Stimulated activated CD4-positive, alpha-beta T cell treated with anti-CD3 and anti-CD28 coated beads, Interleukin-12 subunit alpha, Interleukin-12 subunit beta, amount 100 ng/mL, for 48 hours (primary cell): ENCODE results near the gene PRDM2.
"Not testable (repeated sequence)": the region's sequence is repeated elsewhere in the genome, so short reads cannot be mapped to it uniquely, and the experiment has no call there.

Source experiments
- DNase-seq, 3 donors: peaks; one replicate each; pipeline ENCODE4 v3.0.0-alpha.2; 2020; ENCODE audit warnings: low read depth in 2 of 3, low spot score in 1 of 3

PRDM2 gene, protein sequence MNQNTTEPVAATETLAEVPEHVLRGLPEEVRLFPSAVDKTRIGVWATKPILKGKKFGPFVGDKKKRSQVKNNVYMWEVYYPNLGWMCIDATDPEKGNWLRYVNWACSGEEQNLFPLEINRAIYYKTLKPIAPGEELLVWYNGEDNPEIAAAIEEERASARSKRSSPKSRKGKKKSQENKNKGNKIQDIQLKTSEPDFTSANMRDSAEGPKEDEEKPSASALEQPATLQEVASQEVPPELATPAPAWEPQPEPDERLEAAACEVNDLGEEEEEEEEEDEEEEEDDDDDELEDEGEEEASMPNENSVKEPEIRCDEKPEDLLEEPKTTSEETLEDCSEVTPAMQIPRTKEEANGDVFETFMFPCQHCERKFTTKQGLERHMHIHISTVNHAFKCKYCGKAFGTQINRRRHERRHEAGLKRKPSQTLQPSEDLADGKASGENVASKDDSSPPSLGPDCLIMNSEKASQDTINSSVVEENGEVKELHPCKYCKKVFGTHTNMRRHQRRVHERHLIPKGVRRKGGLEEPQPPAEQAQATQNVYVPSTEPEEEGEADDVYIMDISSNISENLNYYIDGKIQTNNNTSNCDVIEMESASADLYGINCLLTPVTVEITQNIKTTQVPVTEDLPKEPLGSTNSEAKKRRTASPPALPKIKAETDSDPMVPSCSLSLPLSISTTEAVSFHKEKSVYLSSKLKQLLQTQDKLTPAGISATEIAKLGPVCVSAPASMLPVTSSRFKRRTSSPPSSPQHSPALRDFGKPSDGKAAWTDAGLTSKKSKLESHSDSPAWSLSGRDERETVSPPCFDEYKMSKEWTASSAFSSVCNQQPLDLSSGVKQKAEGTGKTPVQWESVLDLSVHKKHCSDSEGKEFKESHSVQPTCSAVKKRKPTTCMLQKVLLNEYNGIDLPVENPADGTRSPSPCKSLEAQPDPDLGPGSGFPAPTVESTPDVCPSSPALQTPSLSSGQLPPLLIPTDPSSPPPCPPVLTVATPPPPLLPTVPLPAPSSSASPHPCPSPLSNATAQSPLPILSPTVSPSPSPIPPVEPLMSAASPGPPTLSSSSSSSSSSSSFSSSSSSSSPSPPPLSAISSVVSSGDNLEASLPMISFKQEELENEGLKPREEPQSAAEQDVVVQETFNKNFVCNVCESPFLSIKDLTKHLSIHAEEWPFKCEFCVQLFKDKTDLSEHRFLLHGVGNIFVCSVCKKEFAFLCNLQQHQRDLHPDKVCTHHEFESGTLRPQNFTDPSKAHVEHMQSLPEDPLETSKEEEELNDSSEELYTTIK (N-terminal part only)

DNA sequence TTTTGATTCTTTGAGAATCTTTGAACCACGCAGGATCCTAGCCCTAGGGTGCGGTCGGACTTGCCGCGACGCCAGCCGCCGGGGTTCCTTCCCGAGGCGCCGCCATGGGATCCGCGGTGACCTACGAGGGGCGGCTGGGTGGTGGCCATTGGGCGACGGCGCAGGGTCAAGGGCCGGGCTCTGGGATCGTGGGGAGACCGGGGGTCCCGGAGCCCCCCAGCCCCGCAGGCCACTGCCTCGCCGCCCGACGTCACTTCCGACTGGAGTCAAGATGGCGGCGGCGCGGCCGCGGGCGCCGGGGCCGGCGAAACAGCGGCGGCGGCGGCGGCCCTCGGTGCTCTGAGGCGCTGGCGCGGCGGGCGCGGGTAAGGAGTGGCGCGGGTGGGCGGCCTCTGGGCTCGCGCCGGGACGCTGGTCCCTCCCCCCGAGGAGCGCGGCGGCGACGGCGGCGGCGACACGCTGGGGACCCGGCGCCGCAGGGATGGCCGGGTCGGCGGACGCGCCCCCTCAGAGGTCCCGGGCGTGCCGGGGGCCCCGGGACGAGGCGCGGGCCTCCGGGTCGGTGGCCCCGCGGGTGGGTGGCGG lies at the start of gene PRDM2:
PRDM2 (plus strand) TSS at position 253 of the 585 bp plus-strand sequence. CDS start 15,418 bp downstream, outside the sequence.
- peak; percentile 20 to 49 (median 28) for DNase-seq

DNA sequence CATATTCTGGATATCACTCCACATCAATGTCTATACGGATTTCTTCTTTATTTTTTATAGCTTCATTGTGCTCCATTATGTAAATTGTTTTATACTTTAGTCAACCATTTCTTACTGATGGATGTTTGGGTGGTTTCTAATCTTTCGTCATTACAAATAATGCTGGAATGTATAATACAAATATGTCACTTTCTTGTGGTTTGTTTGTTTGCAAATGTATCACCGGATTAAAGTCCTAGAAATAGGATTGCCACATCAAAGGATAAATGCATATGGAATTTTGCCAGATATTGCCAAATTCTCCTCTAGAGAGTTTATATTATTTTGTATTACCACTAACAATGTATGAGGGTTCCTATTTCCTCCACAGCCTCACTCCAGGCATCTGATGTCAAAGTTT lies 48.7 kb upstream of the PRDM2 start:
- DNase-seq = no peak

DNA sequence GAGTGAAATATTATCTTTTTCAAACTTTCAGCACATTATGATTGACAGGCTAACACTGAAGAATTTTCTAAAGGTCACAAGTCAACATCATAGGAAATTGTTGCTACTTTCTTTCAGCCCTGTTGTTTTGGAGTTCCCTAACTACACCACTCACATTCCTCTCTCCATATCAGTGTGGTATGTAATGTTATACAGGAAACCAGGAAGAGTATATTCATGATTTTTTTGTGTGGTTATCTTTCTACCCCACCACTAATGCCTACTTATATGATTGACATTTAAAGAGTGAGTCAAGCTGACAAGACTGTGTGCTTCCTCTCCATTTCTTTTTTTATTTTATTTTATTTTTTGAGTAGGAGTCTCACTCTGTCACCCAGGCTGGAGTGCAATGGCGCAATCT lies 47.8 kb upstream of the PRDM2 start:
- DNase-seq = no peak

DNA sequence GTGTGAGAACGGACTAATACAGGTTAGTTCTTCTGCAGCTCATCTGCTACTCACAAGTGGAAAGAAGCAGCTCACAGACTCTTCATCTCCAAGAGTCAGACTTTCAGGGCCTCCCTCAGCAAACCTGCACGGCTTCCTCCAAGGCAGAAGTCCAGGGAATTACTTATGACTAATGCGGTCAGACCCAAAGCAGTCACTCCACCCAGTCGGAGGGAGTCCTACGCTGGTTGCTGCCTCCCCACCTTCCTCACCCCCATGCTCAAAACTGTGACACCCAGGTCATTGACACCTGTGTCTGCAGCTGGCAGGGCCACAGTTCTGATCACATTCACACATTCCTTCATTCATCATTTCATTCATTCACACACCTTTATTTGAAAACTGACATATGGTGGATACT lies 38.4 kb upstream of the PRDM2 start:
- no peak for DNase-seq

DNA sequence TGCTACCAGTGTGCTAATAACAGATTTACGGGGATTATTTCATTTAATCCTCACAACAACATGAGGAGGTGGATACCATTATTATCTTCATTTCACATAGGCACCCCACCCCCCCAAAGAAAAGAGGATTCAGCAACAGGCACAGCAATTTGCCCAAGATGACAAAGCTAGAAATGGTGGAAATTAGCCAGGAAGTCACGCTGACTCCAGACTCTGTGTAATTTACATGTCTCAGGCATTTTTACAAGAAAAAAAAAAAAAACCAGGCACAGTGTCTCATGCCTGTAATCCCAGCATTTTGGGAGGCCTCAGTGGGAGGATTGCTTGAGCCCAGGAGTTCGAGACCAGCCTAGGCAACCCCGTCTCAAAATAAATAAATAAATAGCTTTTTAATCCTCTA lies 37.5 kb upstream of the PRDM2 start:
- no peak for DNase-seq

DNA sequence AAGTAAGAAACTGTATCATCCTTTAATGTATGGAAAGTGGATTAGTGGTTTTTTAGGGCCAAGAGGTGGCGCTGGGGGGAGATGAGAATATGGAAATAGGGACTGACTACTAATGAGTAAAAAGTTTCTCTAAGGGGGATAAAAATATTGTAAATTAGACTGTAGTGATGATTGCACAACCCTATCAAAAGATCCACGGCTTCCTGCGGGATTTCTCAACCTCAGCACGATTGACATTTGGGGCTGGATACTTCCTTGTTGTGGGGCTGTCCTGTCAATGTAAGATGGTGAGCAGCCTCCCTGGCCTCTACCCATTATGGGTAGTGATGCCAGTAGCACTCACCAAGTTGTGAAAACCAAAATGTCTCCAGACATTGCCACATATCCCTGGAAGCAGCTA lies 36.0 kb upstream of the PRDM2 start:
- no peak for DNase-seq

DNA sequence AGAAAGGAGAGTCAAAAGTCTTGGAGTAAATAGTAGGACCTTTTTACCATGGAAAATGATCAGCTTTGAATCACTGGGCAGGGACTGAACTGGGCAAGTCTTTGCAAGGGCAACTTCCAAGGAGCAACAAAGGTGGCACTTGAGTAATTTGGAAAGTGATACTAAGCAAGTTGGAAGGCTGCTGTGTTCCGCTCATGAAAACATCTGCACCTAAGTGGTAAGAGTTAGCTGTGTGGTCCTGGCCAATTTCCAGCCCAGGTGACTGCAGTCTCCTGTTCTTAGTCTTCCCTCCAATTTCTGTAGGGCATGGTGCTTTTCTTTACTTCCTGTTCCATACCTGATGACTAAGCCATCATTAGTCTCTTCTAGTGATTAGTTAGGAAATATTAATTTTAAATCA lies 35.5 kb upstream of the PRDM2 start:
- DNase-seq = no peak

DNA sequence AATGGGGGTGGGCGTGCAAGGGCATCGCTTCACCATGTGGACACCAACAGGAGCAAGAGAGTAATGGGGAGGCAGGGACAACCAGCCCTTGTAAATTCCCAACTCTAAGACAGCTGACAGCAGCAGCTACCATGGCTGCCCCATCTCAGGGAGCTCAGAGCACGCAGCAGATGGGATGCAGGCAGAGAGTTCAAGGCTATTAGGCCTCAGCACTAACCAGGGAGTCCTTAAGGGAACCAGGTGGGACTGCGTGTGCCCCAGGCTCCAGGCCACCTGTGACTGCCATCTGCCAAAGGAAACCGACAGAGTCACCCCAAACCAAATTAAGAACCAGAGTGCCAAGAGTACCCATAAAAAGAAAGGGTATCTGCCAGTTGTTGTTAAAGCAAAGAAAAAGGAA lies 33.7 kb upstream of the PRDM2 start:
- DNase-seq = no peak

DNA sequence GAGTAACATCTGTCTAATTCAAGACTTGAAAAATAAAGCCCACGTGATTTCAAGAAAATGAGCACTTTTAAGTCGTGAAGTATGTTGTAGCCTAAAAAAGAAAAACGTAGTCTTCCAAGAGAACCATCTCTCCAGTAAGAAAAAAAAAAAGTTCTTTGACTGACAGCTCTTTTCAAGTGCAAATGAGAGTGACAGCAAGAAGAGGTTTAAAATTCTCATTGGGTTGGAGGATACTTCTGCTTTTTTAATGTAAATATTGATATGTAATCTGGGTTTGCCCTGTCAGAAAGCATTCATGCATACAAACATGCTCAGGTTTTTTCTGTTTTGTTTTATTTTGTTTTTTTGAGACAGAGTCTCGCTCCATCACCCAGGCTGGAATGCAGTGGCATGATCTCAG lies 32.3 kb upstream of the PRDM2 start:
- DNase-seq = no peak

DNA sequence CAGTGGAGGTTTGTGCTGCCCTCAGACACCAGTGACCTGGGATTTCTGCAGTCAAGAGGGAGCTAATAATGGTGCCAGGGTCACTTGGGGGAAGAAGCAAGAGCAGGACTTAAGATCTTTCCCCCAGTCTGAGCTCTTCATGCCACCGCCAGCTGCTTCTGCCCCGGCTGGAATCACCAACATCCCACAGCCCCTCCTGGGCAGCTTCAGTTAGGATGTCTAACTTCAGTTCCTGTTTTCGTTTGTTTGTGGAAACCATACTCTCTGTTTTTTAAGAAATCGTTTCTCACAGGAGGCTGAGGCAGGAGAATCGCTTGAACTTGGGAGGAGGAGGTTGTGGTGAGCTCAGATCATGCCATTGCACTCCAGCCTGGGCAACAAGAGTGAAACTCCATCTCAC lies 25.6 kb upstream of the PRDM2 start:
- no peak for DNase-seq

DNA sequence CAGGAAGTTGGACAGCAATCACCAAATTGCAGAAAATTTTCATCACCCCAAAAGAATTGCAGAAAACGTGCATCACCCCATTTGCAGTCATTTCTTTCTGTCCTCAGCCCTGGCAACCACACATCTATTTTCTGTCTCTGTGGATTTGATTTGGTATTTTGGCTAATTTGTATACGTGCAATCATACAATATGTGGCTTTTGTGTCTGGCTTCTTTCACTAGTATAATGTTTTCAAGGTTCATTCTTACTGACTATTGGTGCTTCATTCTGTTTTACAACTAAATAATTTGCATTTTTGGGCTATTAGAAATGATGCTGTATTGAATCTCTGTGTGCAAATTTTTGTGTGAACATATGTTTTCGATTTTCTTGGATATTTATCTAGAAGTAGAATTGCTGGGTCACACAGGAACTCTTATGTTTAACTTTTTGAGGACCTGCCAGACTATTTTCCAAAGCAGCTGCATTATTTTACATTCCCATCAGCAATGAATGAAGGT lies 24.8 kb upstream of the PRDM2 start:
- DNase-seq = no peak

DNA sequence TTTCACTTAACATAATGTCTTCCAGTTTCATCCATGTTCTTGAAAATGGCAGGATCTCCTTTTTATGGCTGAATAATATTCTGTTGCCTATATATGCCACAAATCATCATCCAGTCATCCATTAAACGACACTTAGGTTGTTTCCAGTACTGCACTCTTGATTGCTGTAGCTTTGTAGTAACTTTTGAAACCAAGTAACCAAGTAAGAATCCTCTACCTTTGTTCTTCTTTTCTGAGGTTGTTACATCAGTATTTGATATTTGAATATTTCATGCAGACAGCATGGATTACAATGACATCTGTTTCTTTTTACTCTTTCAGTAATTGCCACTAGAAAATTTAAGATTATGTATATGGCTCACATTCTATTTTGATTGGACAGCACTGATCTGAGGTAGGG lies 22.1 kb upstream of the PRDM2 start:
- no peak for DNase-seq

DNA sequence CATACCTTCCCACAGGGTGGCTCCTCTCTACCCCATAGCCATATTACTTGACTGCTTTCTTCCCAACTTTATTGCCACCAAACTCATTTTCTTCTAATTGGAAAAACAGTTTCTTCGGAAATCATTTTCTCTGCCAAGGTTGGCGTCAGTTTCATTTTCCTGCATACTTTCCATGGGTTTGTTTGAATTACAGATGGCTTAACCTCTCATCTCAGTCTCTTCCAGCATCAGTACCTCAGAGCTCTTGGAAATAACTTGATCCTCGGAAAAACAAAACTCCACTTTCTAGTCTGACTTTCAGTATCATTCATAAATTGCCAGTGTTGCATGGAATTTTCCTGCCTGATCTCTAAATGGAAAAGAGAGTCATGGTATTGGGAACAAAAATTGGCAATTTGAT lies 20.3 kb upstream of the PRDM2 start:
- no peak for DNase-seq

DNA sequence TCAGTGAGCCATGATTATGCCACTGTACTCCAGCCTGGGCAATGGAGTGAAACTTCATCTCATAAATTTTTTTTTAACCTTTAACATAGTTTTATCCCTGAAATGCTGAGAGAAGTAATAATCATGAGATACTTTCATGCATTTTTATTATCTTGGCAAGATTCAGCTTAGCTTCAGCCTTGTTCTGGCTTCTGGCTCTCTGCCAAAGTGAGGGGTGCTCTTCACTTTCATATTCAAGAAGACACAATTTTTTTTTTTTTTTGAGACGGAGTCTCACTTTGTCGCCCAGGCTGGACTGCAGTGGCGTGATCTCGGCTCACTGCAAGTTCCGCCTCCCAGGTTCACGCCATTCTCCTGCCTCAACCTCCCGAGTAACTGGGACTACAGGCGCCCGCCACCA lies 19.4 kb upstream of the PRDM2 start:
- not testable (repeated sequence) for DNase-seq

DNA sequence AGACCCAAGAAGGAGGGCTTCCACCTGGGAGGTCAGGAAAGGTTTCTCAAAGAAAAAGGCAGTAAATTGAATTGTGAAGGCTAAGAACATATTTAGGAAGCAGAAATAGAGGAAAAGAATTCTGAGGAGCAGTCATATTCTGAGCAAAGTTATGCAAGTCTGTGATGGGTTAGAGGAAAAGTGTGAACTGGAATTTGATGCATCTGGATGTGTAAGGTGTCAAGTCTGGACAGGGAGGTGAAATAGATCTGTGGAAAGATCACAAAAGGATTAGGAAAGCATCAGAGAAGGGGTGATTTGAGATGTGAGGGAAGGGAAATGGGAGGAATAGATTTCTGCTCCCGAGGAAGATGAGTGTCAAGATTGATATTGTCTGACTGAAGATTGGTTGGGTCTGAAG lies 18.1 kb upstream of the PRDM2 start:
- no peak for DNase-seq

DNA sequence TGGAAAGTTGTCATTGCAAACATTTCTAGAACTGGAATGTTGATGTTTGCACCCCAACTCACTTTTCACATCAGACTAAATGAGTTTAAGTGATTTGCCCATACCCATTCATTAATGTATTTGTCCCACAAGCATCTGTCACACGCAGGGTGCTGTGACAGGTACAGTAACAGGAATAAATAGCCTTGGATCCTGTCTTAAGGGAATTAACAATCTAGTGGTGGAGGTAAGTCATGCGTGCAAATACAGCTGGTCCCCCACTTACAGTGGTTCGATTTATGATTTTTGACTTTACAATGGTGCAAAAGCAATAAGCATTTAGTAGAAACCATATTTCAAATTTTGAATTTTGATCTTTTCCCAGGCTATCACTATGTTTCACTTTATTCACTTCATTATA lies 17.5 kb upstream of the PRDM2 start:
- DNase-seq = no peak

DNA sequence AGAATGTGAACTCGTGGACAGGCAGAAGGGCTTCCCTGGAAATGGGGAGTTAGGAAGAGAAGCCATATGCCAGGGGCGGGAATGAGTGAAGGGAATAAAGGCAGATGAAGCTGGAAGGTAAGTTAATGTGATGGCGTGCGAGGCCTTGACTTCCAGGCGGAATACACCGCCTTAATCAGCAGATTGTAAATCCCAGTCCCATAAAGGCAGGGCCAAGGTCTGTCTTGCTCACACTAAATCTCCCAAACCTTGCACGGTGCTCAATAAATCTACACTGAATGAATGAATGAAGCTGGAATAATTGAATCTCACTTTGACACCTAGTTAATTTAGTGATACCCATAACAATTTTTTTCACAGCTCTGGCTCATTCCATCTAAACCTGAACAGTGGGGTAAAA lies 16.8 kb upstream of the PRDM2 start:
- no peak for DNase-seq

DNA sequence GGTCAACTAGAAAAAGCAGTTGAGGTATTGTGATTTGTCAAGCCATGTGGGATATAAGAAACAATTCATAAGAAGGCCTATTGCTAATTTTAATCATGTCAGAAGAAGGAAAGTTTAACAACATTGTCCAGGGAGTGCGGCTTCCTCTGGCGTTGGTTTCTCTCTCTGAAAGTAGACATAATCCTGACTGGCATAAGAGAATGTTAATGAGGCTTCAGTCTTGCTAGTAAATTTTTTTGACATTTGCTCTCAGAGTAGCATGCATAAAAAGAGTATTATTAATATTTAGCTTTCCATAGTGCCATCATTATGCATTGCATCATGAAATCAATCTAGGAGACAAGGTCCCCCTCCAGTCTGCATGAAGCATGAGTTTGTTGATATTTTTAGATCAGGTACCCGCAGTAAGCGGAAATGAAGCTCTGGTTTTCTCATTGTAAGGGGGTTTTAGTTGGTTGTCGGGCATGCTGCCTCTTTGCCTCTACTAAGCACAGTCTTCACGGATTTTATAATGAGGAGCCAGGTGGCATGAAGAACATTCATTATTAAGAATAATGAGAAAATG lies 12.8 kb upstream of the PRDM2 start:
- no peak for DNase-seq

DNA sequence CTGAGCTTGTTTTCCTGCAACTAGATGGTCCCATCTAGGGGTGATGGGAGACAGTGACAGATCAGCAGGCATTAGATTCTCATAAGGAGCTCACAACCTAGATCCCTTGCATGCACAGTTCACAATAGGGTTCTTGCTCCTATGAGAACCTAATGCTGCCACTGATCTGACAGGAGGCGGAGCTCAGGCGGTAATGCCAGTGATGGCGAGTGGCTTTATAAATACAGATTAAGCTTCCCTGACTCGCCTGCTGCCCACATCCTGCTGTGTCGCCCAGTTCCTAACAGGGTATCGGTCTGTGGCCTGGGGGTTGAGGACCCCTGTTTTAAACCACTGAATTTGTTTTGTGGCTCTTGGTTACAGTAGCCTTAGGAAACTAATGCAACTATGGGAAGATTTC lies 6.9 kb upstream of the PRDM2 start:
- DNase-seq = not testable (repeated sequence)

DNA sequence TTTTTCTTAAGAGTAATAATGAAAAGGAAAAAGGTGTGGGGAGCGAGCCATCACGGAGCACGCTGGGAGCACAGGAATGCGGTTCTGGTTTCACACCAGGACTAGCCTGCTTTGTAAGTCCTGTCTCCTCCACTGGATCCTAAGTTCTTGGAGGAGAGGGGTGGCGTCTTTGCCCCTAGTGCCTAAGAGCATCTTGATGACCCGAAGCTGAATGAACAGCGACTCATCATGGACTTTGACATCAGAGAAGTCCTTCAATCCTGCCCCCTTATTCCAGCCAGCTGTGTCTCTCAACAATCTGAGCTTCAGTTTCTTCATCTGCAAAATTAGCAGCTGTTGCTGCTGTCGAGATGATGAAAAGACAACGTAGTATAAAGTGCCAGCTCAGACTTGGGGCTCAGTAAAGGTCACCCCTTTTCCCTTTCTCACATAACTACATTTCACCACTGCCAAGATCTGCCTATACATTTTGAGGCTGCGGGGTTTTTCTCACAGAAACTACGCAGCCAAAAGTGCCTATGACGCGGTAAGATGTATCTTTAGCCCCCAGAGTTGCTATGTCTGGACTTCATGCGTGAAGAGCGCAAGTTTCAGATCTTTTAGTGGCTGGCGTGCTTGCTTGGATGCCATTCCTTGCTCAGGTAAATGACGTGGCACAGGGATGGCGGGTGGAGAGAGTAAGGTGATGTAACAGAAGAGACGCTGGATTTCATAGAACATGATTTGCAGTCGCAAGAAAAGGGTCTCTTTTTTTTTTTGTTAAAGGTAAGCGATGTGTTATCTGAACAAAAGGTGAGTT lies 4.9 kb upstream of the PRDM2 start:
- DNase-seq = no peak
